GM12878 (cell line): ENCODE data around the gene AP4E1. TPM values are rescaled to one million over a fixed set of nuclear protein-coding genes. Genes with fewer than 3 reads are reported as not detected.
"Not testable (repeated sequence)": the region's sequence is repeated elsewhere in the genome, so short reads cannot be mapped to it uniquely, and the experiment has no call there.

Source experiments
- ATAC-seq: fragments of 200-7000 bp; cut with Tn5 transposase; 3 replicates; pipeline ENCODE4 v1.9.1; 2020; ENCODE audit warnings: mild to moderate bottlenecking, moderate library complexity
- BruUV-seq: library from RNA; stranded (reverse); fragments of 400-500 nt; replicated peaks from 2 replicates; lab custom pipeline; 2021; lab: Mats Ljungman, UMichigan
- CTCF ChIA-PET: fragments of 300-600 bp; sonication (Branson Sonifier 250); formaldehyde crosslinking; extraction: SDS; loops from one replicate; lab custom pipeline; 2021; ENCODE audit warnings: inconsistent platforms; lab: Yijun Ruan, JAX
- POLR2A ChIA-PET: fragments of 350-600 bp; formaldehyde crosslinking; extraction: SDS; loops from one replicate; lab custom pipeline; 2021; ENCODE audit warnings: inconsistent platforms; lab: Charles Lee
- RAD21 ChIA-PET: fragments of 300-600 bp; sonication (Branson Sonifier 250); formaldehyde crosslinking; loops from one replicate; lab custom pipeline; 2023; ENCODE audit warnings: antibody characterized with exemption; ENCODE audit not compliant: unreplicated experiment; lab: Charles Lee
- SMC1A ChIA-PET: fragments of 300-600 bp; sonication (Branson Sonifier 250); formaldehyde crosslinking; loops from one replicate; lab custom pipeline; 2023; ENCODE audit not compliant: unreplicated experiment, uncharacterized antibody; lab: Charles Lee
- DNase-seq: peaks from one replicate; pipeline ENCODE4 v3.0.0-alpha.2; 2011; ENCODE audit warnings: low read depth, low spot score
- FAIRE-seq: peaks from 3 replicates; lab custom pipeline; 2011; peaks lifted over from hg19 to GRCh38; lab: Jason Lieb, UNC
- H2AFZ ChIP-seq: 2 replicates; pipeline ENCODE4 v1.6.0; 2011; ENCODE audit warnings: low read depth, low read length, control low read depth; ENCODE audit not compliant: control insufficient read depth
- H3K27ac ChIP-seq: 2 replicates; pipeline ENCODE4 v1.5.1; 2011; ENCODE audit warnings: control low read depth; ENCODE audit not compliant: control insufficient read depth, insufficient read depth
- H3K27me3 ChIP-seq, 2 experiments: replicated peaks in 1 of 2; 2 replicates each; pipeline versions ENCODE4 v1.6.0 to v1.6.1; 2011; ENCODE audit warnings: low read length in 1 of 2; ENCODE audit not compliant: control insufficient read depth in 2 of 2, insufficient read depth in 2 of 2
- H3K36me3 ChIP-seq, 2 experiments: 2 replicates each; pipeline ENCODE4 v1.5.1; 2011; ENCODE audit warnings: low read length in 1 of 2; ENCODE audit not compliant: control insufficient read depth in 2 of 2, insufficient read depth in 2 of 2
- H3K4me1 ChIP-seq: 2 replicates; pipeline ENCODE4 v1.6.1; 2011; ENCODE audit warnings: mild to moderate bottlenecking, low read length, moderate library complexity, mixed read lengths; ENCODE audit not compliant: control insufficient read depth, insufficient read depth
- H3K4me2 ChIP-seq: 2 replicates; pipeline ENCODE4 v1.6.0; 2011; ENCODE audit warnings: control low read depth; ENCODE audit not compliant: control insufficient read depth, insufficient read depth
- H3K4me3 ChIP-seq: fragments of 200-600 bp; sonication (generic); 2 replicates; pipeline ENCODE4 v1.5.1; 2016
- H3K79me2 ChIP-seq: 2 replicates; pipeline ENCODE4 v1.6.0; 2011; ENCODE audit warnings: low read length; ENCODE audit not compliant: control insufficient read depth, insufficient read depth
- H3K9ac ChIP-seq: 2 replicates; pipeline ENCODE4 v1.8.0; 2011; ENCODE audit warnings: low read length, control low read depth, mixed read lengths; ENCODE audit not compliant: control insufficient read depth, insufficient read depth
- H3K9me3 ChIP-seq: replicated peaks from 3 replicates; pipeline ENCODE4 v1.5.1; 2011; ENCODE audit warnings: mild to moderate bottlenecking, low read length; ENCODE audit not compliant: control insufficient read depth, insufficient read depth
- H4K20me1 ChIP-seq: 2 replicates; pipeline ENCODE4 v1.6.0; 2011; ENCODE audit not compliant: control insufficient read depth, insufficient read depth
- BACH1 ChIP-seq: fragments of 450-650 bp; IDR thresholded peaks from 2 replicates; pipeline ENCODE4 v1.6.1; 2017; ENCODE audit warnings: mild to moderate bottlenecking, borderline replicate concordance
- CEBPB ChIP-seq, 2 experiments: fragments of 150-350 bp in 1 of 2; IDR thresholded peaks; 2 replicates each; pipeline ENCODE4 v1.6.1; 2012 to 2014; ENCODE audit warnings: low read depth in 2 of 2, low read length in 2 of 2, borderline replicate concordance in 1 of 2, inconsistent platforms in 1 of 2
- EP300 ChIP-seq, 2 experiments: fragments of 150-350 bp in 1 of 2; IDR thresholded peaks; 2 replicates each; pipeline ENCODE4 v1.6.1; 2011 to 2012; ENCODE audit warnings: low read depth in 2 of 2, low read length in 2 of 2, borderline replicate concordance in 1 of 2, improper control_type of control experiment in 1 of 2, inconsistent platforms in 1 of 2; ENCODE audit not compliant: control insufficient read depth in 1 of 2
- ZNF217 ChIP-seq: fragments of 450-650 bp; IDR thresholded peaks from 2 replicates; pipeline ENCODE4 v1.6.1; 2017; ENCODE audit warnings: antibody characterized with exemption, mild to moderate bottlenecking
- WGBS: methylation state at CpG from one replicate; pipeline ENCODE4 v1.1.6; 2016; ENCODE audit warnings: low lambda C conversion rate; ENCODE audit not compliant: insufficient replicate concordance, insufficient coverage; ENCODE audit errors: missing lambda C conversion rate; 5-methylcytosine and 5-hydroxymethylcytosine counted together
- in situ Hi-C: fragments of 300-500 bp; cut with MboI; formaldehyde crosslinking; loops from 9 replicates; pipeline ENCODE4 v1.14.3; 2018; ENCODE audit warnings: mixed read lengths
- intact Hi-C: fragments of 100-400 bp; cut with micrococcal nuclease; formaldehyde crosslinking; loops from one replicate; pipeline ENCODE4 v1.14.2; 2022; ENCODE audit not compliant: unreplicated experiment
- polyA plus RNA-seq, 11 experiments: library from polyadenylated mRNA; depleted of rRNA in 4 of 11; unstranded in 6 of 11; stranded (reverse) in 5 of 11; fragments of >200 nt; fragmentation: Nextera tagmentation in 4 of 11; fragmentation: Illumina TruSeq in 1 of 11; extraction: Ambion mirVana in 4 of 11; extraction: Trizol in 1 of 11; gene quantifications; 1 replicate in 1 of 11; 2 replicates in 10 of 11; pipeline versions ENCODE4 v1.2.1 to v1.2.3, GENCODE V29; 2011 to 2016; ENCODE audit warnings: inconsistent platforms in 2 of 11, missing spikeins in 2 of 11, low read depth in 1 of 11
- total RNA-seq, 4 experiments: library from RNA; depleted of rRNA in 3 of 4; stranded (reverse); fragments of >200 nt in 3 of 4; fragmentation: Illumina TruSeq in 1 of 4; extraction: Trizol in 1 of 4; gene quantifications; 2 replicates each; pipeline versions ENCODE4 v1.2.1 to v1.2.3, GENCODE V29; 2013 to 2021
- TF ChIP-seq, protein P1 (sequence below), 3 experiments: IDR thresholded peaks in 2 of 3; conservative IDR thresholded peaks in 1 of 3; 2 replicates each; pipeline ENCODE4 v1.5.1; 2011; ENCODE audit warnings: low read depth in 3 of 3, low read length in 3 of 3, mild to moderate bottlenecking in 3 of 3, control low read depth in 2 of 3, moderate library complexity in 2 of 3, inconsistent platforms in 1 of 3, mixed read lengths in 1 of 3; ENCODE audit not compliant: control insufficient read depth in 2 of 3, insufficient read depth in 1 of 3; ENCODE audit errors: extremely low read depth in 1 of 3
- TF ChIP-seq, protein P2 (sequence below): fragments of 450-650 bp; IDR thresholded peaks from 2 replicates; pipeline ENCODE4 v1.6.1; 2017; ENCODE audit warnings: mild to moderate bottlenecking, moderate library complexity

Gene AP4E1
- total and polyA plus RNA-seq, 10 of the 15 experiments (the other 5 are each of a cell fraction or from before 2014, with no cell fraction given), result 1.2 to 11.4 (median 6.7) TPM

DNA sequence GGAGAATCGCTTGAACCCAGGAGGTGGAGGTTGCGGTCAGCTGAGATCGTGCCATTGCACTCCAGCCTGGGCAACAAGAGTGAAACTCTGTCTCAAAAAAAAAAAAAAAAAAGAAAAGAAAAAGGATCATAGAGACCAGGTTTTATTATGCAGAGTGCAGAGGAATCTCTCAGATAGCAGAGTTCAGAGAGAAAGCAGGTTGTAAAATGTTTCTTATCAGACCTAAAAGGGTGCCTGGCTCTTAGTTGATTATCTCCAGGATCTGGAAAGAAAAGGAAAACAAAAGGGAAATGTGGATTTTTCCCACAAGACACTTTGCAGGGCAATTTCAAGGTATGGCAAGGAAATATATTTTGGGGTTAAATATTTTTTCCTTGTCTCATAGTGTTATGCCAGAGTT is 33.2 kb upstream of the AP4E1 start:
- intact Hi-C loops, result loop anchor here (5.0 kb wide), 1 partner anchor 128 kb away; no protein-coding TSS in a partner anchor
- POLR2A ChIA-PET, H3K4me2 ChIP-seq, ATAC-seq, H4K20me1 ChIP-seq, H3K9me3 ChIP-seq, H3K36me3 ChIP-seq, H3K9ac ChIP-seq, H3K4me3 ChIP-seq, H2AFZ ChIP-seq, H3K27ac ChIP-seq, BruUV-seq, in situ Hi-C loops, DNase-seq, H3K79me2 ChIP-seq, FAIRE-seq, H3K27me3 ChIP-seq: not testable (repeated sequence)
- ChIA-PET RAD21 (interaction anchor here (2.2 to 2.7 kb wide), 2 partner anchors 10 to 199 kb away, joined by 9 to 17 read pairs; no protein-coding TSS in a partner anchor), SMC1A (interaction anchor here (1.1 to 5.1 kb wide), 4 partner anchors 12 to 200 kb away, joined by 3 to 43 read pairs (median 14); no protein-coding TSS in a partner anchor), CTCF (interaction anchor here (0.7 to 5.0 kb wide), 12 partner anchors 11 to 1718 kb away, joined by 3 to 56 read pairs (median 8); no protein-coding TSS in a partner anchor)
- WGBS, result no CpG with 5 or more reads among the region's 3 CpGs
- H3K4me1 ChIP-seq, result peaks cover 31% of the 10 kb centered on the region

DNA sequence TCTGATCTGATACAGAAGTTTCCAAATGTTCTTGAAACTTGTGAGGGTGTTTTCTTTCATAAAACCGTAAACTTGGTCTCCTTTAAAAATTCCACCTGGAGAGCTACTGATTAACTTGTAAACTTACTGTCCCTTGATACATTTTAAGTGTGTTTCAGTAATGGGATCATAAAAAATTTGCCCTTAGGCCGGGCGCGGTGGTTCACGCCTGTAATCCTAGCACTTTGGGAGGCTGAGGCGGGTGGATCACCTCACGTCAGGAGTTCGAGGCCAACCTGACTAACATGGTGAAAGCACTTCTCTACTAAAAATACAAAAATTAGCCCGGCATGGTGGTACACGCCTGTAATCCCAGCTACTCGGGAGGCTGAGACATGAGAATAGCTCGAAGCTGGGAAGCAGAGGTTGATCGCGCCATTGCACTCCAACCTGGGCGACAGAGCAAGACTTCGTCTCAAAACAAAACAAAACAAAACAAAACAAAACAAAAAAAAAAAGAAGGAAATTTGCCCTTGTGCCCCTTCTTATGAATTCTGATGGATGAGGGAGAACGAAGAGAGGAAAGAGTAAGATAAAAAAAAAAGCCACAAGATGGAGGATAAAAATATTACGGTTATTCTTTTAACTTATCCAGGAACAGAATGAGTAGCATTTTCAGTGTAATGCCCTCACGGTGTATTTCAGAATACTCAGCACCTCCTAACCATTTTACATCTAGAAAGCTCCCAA is 32.1 kb upstream of the AP4E1 start:
- CTCF ChIA-PET, result interaction anchor here (0.6 to 5.0 kb wide), 24 partner anchors 10 to 537 kb away, joined by 3 to 56 read pairs (median 4); no protein-coding TSS in a partner anchor
- peak overlapping the region; percentile 52; the same call in 1 of the 2 replicates for H3K4me2 ChIP-seq
- SMC1A ChIA-PET, result interaction anchor here (0.7 to 5.1 kb wide), 12 partner anchors 10 to 303 kb away, joined by 3 to 43 read pairs (median 3); no protein-coding TSS in a partner anchor
- in situ Hi-C loops (no loop called here), intact Hi-C loops (loop anchor here (2.0 to 5.0 kb wide), 2 partner anchors 129 to 202 kb away; no protein-coding TSS in a partner anchor)
- H3K4me3 ChIP-seq, result peak overlapping the region; percentile 33; the same call in 1 of the 2 replicates
- H4K20me1 ChIP-seq, result no peaks in the 10 kb centered on the region
- no peak for FAIRE-seq
- H3K9me3 ChIP-seq, result no peaks in the 10 kb centered on the region
- peak overlapping the region; percentile 91 for H2AFZ ChIP-seq
- DNase-seq, result no peak
- WGBS, result 53% methylated on average over 19 of the region's 19 CpGs
- H3K79me2 ChIP-seq, result no peaks in the 10 kb centered on the region
- H3K9ac ChIP-seq, result 0 out of 2 replicates have a peak overlapping the region, but pooled peaks have one; percentile 1
- no peaks in the 10 kb centered on the region for H3K27me3 ChIP-seq
- H3K36me3 ChIP-seq, result no peaks in the 10 kb centered on the region
- peak overlapping the region; percentile 53; the same call in 1 of the 2 replicates for H3K27ac ChIP-seq
- RAD21 ChIA-PET, result interaction anchor here (0.7 to 2.2 kb wide), 8 partner anchors 9 to 302 kb away, joined by 3 to 17 read pairs (median 4); no protein-coding TSS in a partner anchor
- POLR2A ChIA-PET, result interaction anchor here (0.7 to 1.3 kb wide), 2 partner anchors 11 to 188 kb away, joined by 3 to 4 read pairs; no protein-coding TSS in a partner anchor
- no TSS peak for BruUV-seq
- ATAC-seq, result no peak
- peaks cover 38% of the 10 kb centered on the region for H3K4me1 ChIP-seq
- TF ChIP-seq, protein P1, sequence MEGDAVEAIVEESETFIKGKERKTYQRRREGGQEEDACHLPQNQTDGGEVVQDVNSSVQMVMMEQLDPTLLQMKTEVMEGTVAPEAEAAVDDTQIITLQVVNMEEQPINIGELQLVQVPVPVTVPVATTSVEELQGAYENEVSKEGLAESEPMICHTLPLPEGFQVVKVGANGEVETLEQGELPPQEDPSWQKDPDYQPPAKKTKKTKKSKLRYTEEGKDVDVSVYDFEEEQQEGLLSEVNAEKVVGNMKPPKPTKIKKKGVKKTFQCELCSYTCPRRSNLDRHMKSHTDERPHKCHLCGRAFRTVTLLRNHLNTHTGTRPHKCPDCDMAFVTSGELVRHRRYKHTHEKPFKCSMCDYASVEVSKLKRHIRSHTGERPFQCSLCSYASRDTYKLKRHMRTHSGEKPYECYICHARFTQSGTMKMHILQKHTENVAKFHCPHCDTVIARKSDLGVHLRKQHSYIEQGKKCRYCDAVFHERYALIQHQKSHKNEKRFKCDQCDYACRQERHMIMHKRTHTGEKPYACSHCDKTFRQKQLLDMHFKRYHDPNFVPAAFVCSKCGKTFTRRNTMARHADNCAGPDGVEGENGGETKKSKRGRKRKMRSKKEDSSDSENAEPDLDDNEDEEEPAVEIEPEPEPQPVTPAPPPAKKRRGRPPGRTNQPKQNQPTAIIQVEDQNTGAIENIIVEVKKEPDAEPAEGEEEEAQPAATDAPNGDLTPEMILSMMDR (IDR thresholded peaks at IDR 0.05 in 2 of 3, conservative IDR thresholded peaks at IDR 0.05 in 1 of 3; ENCODE audit: control insufficient read depth in 2 of 3, extremely low read depth in 1 of 3, insufficient read depth in 1 of 3, low read depth in 3 of 3, low read length in 3 of 3), result no peak
- TF ChIP-seq ZNF217 (no peak), CEBPB (IDR thresholded peaks at IDR 0.05; ENCODE audit: borderline replicate concordance in 1 of 2, low read depth in 2 of 2, low read length in 2 of 2) (no peak), EP300 (IDR thresholded peaks at IDR 0.05; ENCODE audit: borderline replicate concordance in 1 of 2, control insufficient read depth in 1 of 2, low read depth in 2 of 2, low read length in 2 of 2) (no peak), BACH1 (no peak)
- TF ChIP-seq, protein P2, sequence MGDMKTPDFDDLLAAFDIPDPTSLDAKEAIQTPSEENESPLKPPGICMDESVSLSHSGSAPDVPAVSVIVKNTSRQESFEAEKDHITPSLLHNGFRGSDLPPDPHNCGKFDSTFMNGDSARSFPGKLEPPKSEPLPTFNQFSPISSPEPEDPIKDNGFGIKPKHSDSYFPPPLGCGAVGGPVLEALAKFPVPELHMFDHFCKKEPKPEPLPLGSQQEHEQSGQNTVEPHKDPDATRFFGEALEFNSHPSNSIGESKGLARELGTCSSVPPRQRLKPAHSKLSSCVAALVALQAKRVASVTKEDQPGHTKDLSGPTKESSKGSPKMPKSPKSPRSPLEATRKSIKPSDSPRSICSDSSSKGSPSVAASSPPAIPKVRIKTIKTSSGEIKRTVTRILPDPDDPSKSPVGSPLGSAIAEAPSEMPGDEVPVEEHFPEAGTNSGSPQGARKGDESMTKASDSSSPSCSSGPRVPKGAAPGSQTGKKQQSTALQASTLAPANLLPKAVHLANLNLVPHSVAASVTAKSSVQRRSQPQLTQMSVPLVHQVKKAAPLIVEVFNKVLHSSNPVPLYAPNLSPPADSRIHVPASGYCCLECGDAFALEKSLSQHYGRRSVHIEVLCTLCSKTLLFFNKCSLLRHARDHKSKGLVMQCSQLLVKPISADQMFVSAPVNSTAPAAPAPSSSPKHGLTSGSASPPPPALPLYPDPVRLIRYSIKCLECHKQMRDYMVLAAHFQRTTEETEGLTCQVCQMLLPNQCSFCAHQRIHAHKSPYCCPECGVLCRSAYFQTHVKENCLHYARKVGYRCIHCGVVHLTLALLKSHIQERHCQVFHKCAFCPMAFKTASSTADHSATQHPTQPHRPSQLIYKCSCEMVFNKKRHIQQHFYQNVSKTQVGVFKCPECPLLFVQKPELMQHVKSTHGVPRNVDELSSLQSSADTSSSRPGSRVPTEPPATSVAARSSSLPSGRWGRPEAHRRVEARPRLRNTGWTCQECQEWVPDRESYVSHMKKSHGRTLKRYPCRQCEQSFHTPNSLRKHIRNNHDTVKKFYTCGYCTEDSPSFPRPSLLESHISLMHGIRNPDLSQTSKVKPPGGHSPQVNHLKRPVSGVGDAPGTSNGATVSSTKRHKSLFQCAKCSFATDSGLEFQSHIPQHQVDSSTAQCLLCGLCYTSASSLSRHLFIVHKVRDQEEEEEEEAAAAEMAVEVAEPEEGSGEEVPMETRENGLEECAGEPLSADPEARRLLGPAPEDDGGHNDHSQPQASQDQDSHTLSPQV, result no peak
